ENCODE measurements around the gene ZNF227.
"Not testable (repeated sequence)": the region's sequence is repeated elsewhere in the genome, so short reads cannot be mapped to it uniquely, and the experiment has no call there.

DNA sequence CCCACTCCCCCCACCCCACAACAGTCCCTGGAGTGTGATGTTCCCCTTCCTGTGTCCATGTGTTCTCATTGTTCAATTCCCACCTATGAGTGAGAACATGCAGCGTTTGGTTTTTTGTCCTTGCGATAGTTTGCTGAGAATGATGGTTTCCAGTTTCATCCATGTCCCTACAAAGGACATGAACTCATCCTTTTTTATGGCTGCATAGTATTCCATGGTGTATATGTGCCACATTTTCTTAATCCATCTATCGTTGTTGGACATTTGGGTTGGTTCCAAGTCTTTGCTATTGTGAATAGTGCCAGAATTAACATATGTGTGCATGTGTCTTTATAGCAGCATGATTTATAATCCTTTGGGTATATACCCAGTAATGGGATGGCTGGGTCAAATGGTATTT lies 7.6 kb downstream of the ZNF227 start:
- not testable (repeated sequence) for TF ChIP-seq CTCF, POLR2A (IDR thresholded peaks at IDR 0.05)
